ENCODE measurements around the gene SAMD4A. TPM values are rescaled to one million over a fixed set of nuclear protein-coding genes. Genes with fewer than 3 reads are reported as not detected.

SAMD4A gene
- total RNA-seq, 1 experiment from 2014 or later: 9.6 TPM

GRCh38 chr14:54584097-54584496 lies 17.2 kb downstream of the SAMD4A start:
- Mint-ChIP-seq H3K9me3 (no peaks in the 10 kb centered on the region), H3K27me3 (ENCODE audit: low read depth) (no peaks in the 10 kb centered on the region), H3K36me3 (ENCODE audit: insufficient read depth in 1 of 3, low read depth in 3 of 3) (no peaks in the 10 kb centered on the region), H3K27ac (no peak overlapping the region), H3K4me3 (no peak overlapping the region), H3K4me1 (no peaks in the 10 kb centered on the region)
- H3K4me2 ChIP-seq (ENCODE audit: insufficient read depth, insufficient read length, low read length): no peak overlapping the region
- no CpG with 5 or more reads among the region's 1 CpG for WGBS (ENCODE audit: extremely low coverage, insufficient read length, low lambda C conversion rate)
- H2BK5ac ChIP-seq (ENCODE audit: insufficient read length, low read length): no peak overlapping the region
- H3K56ac ChIP-seq (ENCODE audit: insufficient read length, low read depth, low read length): no peak overlapping the region
- no peak overlapping the region for H3K9ac ChIP-seq (ENCODE audit: extremely low read depth, insufficient read length, low read length)
- no peak overlapping the region for H3K23ac ChIP-seq (ENCODE audit: insufficient read length, low read depth, low read length)
- H3K14ac ChIP-seq (ENCODE audit: insufficient read depth, low read length): no peak overlapping the region
- no peak overlapping the region for H4K5ac ChIP-seq (ENCODE audit: insufficient read length, low read depth, low read length)
- no peaks in the 10 kb centered on the region for H4K20me1 ChIP-seq (ENCODE audit: control insufficient read depth, insufficient read depth, insufficient read length)
- H3K27me3 ChIP-seq (ENCODE audit: insufficient read depth, low read length): no peaks in the 10 kb centered on the region
- H2BK20ac ChIP-seq (ENCODE audit: low read depth, low read length, poor library complexity, severe bottlenecking): no peak overlapping the region
- peaks cover 2% of the 10 kb centered on the region; the same call in 1 of the 2 replicates for H3K79me2 ChIP-seq (ENCODE audit: insufficient read depth, low read length)
- H3K9me3 ChIP-seq (ENCODE audit: control insufficient read depth, low read depth, low read length): no peaks in the 10 kb centered on the region
- no peak overlapping the region for H2BK120ac ChIP-seq (ENCODE audit: low read depth, low read length, poor library complexity, severe bottlenecking)
- H3T11ph ChIP-seq (ENCODE audit: low read length): no peak overlapping the region
- H3K79me1 ChIP-seq (ENCODE audit: insufficient read depth, low read depth, low read length, poor library complexity, severe bottlenecking): no peaks in the 10 kb centered on the region
- no peak overlapping the region for H3K27ac ChIP-seq (ENCODE audit: insufficient read length, low read depth, low read length)
- no peaks in the 10 kb centered on the region for H3K23me2 ChIP-seq (ENCODE audit: insufficient read length, low read depth, low read length, poor library complexity, severe bottlenecking)
- no peak overlapping the region for H2AK5ac ChIP-seq (ENCODE audit: insufficient read length, low read length)
- H2BK12ac ChIP-seq (ENCODE audit: insufficient read length, low read depth, low read length): no peak overlapping the region
- no peak overlapping the region for H4K91ac ChIP-seq (ENCODE audit: insufficient read length, low read depth, low read length)
- no peak overlapping the region for H2BK15ac ChIP-seq (ENCODE audit: low read depth, low read length)
- H4K8ac ChIP-seq (replicated peaks; ENCODE audit: insufficient read length, low read depth, low read length): no peak overlapping the region
- no peak for TF ChIP-seq CTCF (conservative IDR thresholded peaks at IDR 0.05)
- H3K4ac ChIP-seq (ENCODE audit: low read depth, low read length): no peak overlapping the region
- H3K18ac ChIP-seq (ENCODE audit: insufficient read length, low read depth, low read length): no peak overlapping the region
- H2AFZ ChIP-seq (ENCODE audit: low read length): no peak overlapping the region
- no peak for DNase-seq
- H3K4me1 ChIP-seq (ENCODE audit: insufficient read depth, low read length): no peaks in the 10 kb centered on the region; the same call in 1 of the 2 replicates
